MV-4-11 (cell line): Measurements from ENCODE around the gene EXD2.

Experiments
- DNase-seq: peaks from one replicate; lab custom pipeline; 2025; lab: John Stamatoyannopoulos, UW

Gene EXD2

DNA sequence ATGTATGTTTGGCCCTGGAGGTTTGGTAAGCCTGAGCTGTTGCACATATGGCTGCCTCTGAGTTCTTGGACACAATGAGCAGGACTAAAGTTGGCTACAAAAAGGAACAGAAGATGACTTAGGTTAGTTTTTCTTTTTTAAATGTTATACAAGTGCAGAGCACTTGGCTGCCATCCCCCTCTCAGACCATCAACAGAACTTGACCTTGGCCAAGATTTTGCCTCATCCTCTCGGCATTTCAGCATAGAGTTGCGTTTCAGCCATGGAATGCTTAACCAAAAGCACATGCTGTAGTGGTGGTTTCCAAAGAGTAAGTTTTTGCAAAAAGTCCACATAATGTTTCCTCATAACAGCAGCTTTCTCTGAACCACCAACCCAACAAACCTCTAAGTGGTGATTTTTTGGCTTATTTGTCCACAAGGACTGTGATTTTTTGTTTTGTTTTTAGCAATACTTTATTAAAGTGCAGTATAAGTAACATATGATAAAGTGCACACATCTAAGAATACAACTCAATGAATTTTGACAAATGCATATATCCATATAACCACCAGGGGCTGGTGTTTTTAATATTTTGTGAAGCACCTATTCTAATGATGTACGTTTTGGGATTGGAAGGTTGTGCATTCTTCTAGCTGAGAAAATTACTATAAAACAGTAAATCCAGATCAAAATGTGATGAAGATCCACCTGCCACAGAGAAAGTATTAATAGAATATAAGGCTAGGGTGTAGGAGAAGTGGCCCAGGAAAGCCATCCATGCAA is 56.6 kb downstream of the EXD2 start:
- DNase-seq = no peak

DNA sequence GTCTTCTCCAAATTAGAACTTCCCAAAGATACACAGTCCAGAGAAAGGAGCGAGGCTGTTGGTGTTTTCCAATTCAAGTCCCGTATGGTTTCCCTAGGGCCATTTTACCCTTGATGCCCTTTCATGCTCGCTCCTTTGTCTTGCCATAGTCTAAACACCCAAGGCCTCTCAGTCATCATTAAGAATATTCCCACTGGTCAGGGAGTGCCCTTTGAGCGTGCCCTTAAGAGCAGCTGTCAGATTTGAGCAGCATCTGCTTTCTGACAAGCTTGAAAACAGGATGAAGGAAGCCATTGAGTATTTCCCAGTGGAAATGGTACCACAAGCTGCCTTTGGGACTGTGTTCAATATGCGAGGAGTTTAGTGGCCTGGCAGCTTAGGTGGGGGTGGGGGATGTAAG is 58.3 kb downstream of the EXD2 start:
- no peak for DNase-seq

DNA sequence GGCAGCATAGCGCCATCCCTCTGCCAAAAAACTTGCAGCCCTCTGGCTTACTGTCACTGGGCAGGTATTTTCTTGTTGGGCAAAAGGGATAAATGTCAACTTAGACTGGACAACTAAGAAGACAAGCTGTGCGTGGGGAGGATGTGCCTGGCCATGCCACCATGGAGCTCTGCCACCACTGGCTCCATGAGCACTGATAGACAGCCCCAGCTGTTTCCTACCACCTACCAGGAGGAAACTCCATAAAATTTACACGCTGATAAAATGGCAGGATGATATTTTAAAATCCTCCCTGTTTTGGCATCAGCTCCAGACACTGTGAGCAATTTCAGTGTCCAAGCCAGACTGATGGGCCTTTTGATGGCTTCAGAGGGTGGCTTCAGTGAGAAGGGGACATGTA is 61.6 kb downstream of the EXD2 start:
- DNase-seq = no peak

DNA sequence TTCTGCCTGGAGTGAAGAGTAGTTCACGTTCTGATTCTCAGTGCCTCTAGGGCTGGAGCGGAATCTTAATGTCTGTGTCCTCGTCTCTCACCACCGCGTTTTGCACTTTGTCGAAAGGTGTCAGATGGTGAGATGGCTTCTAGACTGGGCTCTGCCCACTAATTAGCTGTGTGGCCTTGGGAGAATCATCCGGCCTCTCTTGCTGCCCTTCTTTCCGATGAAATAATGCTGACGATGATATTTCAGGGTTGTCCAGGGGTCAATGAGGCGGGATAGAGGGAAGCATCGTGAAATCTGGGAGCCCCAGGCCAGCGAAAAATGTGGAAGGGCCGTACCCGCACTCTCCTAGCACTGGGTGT is 67.8 kb downstream of the EXD2 start:
- no peak for DNase-seq

DNA sequence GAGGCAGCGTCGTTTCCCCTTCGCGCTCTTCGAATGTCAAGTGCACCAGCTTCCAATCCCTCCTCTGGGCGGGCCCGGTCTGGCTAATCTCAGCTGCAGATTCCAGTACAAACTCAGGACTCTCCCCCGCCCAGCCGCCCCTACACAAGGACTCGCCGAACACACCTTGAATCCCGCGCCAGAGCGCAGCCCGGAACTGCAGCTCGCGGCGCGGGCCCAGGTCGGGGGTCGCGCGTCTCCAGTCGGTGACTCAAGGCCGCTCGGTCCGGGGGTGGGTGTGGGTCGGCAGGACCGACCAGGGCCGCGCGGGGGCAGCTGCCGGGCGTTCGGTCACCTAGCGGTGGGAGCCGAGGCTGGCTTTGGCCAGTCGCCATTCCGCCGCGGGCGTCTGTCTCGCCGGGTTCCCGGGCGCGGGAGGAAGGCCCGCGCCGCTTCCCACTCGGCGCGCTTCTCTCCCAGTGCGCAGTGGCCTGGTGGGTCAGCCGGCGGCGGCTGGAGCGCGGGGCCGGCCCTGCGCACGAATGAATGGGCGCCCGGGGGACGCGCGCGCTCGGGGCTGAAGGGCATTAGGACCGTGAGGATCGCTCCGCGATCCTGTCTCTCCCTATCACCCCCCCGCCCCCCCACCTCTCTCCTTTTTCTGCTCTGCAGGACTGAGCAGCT is 68.4 kb downstream of the EXD2 start, which contains the start of gene GALNT16:
Gene GALNT16 (plus strand): TSS at position 632 of the 663 bp plus-strand sequence. CDS start 133 bp downstream, outside the sequence.
- DNase-seq = no peak

DNA sequence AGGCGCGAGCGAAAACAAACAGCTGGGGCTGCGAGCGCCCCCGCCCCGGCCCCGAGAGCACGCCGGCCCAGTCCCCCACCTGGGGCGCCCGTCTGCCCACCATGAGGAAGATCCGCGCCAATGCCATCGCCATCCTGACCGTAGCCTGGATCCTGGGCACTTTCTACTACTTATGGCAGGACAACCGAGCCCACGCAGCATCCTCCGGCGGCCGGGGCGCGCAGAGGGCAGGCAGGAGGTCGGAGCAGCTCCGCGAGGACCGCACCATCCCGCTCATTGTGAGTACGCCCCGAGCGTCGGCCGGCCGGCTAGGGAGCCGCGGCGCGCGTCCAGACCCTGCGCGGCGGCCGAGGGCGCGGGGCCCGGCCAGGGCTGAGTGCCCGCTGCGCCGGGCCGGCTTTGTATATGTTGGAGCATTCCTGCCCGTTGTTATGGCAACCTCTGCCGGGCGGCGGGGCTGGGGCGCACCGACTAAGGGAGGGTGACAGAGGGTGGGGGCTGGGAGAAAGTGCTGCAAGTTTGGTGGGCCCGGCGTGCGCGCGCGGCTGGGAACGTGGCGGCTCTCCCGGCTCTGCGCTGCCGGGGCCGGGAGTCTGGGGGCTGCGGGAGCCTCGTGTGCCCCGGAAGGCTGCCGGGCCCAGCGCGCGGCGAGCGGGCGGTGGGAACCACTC is 69.0 kb downstream of the EXD2 start:
- DNase-seq = no peak

DNA sequence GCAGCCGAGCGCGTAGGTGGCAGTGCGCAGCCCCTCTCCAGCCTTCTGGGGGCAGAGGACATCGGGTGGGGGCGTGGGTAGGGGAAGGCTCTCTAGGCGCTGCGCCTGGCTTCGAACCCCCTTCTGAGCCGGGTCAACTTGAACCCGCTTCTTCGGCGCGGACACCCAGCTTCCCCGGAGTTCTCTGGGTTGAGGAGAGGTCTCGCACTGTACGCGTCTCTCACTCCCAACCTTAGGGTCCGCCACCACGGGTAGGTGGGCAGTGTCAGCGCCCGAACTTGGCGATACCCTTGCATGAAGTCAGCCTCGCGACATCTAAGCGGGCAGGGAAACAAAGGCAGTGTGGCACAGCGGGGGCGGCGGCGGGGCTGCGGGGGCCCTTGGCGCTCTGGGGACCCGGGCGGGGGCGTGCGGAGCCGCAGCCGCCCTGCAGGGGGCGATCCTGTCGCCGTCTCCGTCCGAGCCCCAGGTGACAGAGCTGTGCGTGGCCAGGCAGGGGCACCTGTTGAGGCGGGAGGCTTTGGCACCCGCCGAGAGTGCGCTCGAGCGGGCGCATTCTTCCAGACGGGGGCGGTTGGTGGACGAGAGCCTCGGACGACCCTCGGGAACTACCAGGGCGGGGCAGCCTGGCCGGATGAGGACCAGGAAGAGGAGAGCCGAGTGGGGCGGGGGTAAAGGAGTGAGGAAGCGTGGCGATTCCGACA is 69.7 kb downstream of the EXD2 start:
- no peak for DNase-seq

DNA sequence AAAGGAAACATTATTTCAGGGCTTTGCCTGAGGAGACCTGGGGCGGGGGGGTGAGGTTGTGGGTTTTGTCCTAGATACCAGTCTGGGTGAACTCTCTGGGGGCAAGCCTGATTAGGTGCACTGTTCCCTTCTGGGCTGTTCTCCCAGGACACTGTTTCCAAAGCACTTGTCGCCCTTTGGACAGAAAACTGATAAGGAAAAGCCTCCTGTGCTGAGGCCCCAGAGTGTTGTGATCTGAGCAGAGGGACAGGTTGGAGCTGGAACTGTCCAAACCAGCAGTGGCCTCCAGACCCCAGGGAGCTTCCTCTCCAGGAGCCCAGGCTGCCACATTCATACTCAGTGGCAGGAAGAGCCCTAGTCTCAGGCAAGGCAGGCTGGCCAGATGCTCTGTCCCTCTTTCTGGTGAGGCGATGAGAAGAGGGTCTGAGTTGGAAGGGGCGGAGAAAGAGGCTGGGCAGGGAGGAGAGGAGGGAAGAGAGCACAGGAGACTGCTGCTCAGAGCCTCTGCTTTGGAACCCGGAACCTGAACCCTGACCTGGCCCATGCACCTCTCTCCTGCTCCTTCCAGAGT is 70.5 kb downstream of the EXD2 start:
- no peak for DNase-seq

DNA sequence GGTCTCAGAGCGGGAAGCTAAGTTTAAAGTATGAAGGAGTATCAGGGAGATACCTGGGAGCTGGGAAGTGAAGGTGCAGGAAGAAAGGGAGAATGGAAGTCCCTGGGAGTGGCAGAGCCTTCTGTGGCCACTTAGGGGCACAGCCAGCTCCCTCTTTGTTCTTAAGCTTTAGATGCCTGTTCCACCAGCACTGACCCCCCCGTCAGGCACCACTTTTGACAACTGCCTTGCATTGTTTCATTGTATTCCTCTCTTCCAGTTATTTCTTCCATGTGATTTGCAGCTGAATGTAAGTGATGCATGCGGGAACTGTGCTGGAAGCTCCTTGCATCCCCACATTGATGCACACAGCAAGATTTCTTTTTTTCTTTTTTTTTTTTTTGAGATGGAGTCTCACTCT is 71.2 kb downstream of the EXD2 start:
- no peak for DNase-seq

DNA sequence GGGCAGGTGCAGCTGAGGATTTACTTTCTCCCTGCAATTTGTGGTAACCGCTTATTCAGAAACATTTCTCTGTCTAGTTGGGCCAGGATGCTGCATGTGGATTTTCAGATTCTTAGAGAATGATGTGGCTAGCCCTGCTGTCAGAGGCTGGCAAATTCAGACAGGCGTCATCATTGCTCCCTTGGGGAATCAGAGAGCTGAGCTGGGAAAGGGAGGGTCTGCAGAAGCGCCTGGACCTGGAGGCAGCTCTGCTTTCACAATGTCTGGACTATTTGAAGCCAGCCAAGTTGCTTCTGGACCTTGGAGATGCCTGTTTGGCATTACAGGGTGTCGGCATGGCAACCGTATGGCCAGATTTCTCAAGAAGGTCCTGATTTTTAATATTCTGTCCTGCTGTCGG is 72.1 kb downstream of the EXD2 start:
- no peak for DNase-seq

DNA sequence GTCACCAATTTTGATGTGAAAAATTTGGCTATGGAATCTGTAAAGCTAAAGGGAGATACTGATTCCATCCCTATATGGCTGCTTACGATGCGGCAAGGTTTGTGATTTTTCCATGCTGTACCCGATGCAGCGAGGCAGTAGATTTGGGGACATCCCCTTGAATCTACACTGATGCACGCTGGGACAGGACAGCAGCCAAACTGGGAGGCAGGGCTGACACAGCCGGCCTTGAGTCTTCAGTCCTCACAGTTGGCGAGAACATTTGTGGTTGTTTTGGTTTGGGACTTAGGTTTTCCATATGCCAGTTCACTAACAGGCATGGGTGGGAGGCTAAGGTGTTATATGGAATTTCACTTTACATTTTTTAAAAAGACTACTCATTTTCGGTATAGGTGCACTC is 72.5 kb downstream of the EXD2 start:
- DNase-seq = no peak

DNA sequence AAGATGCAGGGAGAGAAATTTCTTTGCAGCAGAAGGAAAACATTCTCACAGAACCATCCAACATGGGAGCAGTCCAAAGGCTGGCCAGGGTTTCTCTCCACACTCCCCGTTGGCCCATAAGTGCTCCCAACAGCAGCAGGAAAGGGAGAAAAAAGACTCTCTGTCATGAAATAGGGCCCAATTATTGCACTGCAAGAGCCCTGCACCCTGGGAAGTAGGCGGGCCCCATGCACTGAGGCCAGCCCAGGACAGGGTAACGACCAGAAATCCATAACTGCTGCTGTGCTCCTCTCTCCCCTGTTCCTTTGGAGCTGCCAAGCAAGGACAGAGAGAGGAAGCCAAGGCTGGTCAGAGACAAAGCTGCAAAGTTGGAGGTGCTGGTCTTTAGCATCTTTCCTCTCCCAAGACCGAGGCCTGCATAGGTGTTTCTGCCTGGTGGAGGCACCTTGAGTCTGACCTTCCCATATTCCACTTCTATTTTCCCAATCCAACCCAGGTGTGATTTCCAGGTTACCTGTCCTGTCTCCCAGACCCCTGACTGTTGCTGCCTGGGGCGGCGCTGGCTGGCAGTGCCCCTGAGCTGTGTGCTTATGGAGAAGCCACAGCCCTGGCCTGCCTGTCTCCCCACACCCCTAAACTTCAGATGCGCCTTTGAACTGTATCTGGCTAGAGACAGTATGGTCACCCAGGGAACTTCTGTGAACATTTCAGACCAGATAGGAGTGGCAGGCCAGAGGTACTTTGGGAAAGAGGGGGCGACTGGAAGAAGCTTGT is 75.5 kb downstream of the EXD2 start:
- no peak for DNase-seq

DNA sequence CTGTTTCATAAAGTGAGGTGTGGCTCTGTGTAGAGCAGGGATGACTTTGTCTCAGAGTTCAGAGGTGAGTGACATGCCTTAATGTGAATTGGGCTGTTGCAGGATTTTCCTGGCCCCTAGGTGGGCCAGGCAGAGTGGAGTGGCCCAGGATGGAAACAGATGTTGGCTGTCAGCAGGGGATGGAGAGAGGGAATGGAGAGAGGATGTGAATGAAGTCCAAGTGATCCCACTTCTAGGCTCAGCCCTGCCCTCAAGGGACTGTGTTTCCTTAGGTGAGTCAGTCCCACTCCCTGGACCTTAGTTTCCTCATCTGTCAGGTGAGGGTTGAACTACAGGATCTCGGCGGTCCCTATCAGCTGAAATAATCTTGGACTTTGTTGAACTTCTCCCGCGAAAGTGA is 76.2 kb downstream of the EXD2 start:
- no peak for DNase-seq

DNA sequence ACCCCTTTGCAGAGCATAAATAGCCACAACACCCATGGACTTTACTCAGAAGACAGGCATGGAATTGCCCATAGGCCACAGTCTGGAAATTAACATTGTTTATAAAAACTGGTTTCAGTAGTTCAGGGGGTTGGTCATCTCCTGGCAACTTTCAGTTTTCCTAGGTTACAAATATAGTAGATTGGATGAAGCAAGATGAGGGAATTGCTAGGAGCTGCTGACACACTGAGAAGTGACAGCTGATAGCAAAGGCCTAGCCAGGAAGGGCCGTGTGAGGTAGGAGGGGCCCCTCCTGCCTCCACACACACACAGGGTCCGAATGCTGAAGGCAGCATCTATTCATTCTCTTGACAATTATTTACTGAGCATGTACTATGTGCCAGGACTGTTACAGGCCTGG is 76.9 kb downstream of the EXD2 start:
- no peak for DNase-seq

DNA sequence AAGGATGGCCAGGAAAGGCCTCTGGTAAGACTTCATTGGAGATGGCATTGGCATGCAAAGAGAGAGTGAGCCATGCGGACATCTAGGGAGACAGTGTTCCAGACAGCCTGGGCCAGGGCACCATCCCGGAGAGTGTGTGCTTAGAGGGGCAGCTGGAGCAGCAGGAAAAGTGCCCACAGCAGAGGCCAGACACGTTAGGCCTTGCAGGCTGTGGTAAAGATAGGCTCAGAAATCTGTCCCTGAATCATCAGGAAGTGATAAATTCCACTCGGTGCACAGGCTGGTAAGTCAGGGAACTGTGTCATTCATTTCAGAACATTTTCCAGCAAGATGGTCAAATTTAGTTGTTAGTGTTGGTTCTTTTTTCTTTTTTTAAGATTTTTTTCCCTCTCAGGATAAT is 77.5 kb downstream of the EXD2 start:
- no peak for DNase-seq

DNA sequence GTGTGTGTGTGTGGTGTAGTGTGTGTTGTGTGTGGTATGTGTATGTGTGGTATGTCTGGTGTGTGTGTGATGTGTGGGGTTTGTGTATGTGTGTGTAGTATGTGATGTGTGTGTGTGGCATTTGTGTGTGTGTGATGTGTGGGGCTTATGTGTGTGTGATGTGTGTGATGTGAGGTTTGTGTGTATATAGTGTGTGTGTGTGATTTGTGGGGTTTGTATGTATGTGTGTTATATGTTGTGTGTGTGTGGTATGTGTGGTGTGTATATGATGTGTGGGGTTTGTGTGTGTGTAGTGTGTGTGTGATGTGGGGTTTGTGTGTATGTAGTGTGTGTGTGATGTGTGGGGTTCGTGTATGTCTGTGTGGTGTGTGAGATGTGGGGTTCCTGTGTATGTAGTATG is 78.1 kb downstream of the EXD2 start:
- DNase-seq = no peak

DNA sequence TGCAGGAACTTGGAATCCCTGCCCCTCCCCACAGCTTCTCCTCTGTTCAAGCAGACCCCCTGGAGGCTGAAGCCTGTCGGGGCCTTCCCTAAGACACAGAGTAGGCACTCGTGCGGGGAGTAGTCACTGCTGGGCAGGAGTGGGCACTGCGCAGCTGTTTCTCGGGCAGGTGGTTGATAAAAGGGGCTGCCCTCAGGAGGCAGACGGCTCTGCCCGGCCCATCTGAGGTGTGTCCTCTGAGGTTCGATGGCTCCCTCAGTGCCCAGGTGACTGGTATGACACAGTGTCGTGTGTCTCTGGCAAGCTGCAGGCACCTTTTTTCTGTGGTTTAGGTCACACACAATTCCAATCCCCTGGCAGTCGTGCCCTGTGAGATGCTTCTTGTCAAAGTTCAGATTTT is 78.8 kb downstream of the EXD2 start:
- no peak for DNase-seq

DNA sequence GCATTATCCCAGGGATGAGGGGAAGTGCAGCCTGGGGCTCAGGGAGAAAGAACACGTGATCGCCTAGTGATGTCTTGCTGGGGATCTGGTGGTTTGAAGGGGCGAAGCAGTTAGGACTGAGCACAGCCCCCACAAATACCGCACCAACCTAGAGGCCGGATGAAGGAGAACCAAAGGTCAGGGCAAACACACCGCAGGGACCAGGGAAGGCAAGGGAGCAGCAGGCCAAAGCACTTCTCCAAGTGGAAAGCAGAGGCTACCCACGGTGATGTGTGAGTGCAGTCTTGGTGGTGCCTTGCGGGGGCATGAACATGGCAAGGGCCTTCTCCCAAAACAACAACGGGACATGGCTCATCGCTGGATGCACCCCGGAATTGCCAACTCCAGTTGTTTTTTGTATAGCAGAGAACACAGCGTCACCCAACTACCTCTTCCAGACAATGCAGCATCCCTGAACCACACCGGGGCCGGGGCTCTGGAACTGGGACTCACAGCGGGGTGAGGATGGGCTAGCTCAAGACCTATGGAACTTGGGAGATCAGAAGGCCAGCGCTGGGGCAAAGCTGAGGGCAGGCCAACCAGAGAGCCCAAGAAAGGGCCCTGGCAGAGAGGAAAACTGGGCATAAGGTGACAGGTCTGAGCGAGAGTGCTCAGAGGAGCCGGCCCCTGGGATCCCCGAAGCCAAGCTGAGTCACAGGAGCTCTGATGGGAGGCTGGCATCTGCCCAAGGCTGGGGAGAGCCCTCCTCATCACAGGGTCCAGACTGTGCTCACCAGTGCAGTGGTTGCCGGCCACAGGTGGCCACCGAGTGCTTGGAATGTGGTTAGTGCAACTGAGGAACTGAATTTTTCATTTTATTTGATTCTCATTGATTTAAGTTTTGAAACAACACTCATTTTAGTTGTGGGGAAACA is 79.8 kb downstream of the EXD2 start:
- no peak for DNase-seq

DNA sequence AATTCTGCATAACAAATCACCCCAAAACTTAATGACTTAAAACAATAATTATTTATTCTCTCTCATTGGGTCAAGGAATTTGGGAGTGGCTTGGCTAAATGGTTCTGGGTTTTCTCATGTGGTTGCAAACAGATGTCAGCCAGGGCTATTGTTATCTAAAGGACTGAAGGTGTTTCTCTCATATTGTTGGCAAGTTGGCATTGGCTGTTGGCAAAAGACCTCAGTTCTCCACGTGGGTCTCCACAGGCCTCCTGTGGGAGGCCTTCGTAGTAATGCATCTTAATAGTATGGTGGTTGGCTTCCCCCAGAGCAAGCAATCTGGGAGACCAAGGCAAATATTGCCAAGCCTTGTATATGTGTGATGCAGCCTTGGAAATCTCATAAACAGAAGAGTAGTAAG is 83.0 kb downstream of the EXD2 start:
- DNase-seq = no peak

DNA sequence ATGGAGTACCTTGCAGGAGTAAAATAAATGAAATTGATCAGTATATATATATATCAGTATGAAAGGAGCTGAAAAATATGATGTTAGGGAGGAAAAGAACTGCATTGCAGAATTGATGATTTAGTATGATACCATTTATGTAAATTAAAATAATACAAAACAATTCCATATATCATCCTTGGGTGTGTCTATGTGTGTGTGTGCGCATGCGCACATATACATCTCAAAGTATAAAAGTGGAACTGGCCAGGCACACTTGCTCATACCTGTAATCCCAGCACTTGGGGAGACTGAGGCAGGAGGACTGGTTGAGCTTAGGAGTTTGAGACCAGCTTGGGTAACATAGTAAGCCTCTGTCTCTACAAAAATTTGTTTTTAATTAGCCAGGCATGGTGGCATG is 84.0 kb downstream of the EXD2 start:
- DNase-seq = no peak
